GM23338 (cell line): ENCODE data around the gene ACAT1. TPM values are rescaled to one million over a fixed set of nuclear protein-coding genes. Genes with fewer than 3 reads are reported as not detected.

Source experiments
- ATAC-seq: fragments of 200-7000 bp; cut with Tn5 transposase; 3 replicates; pipeline ENCODE4 v1.9.1; 2020
- DNase-seq: peaks from one replicate; pipeline ENCODE4 v3.0.0-alpha.2; 2015; ENCODE audit warnings: low spot score
- H2AFZ ChIP-seq: fragments of 200-600 bp; sonication (generic); 2 replicates; pipeline ENCODE4 v1.8.0; 2016; ENCODE audit warnings: antibody characterized with exemption, mild to moderate bottlenecking, moderate library complexity
- H3F3A ChIP-seq: fragments of 200-600 bp; sonication (generic); replicated peaks from 2 replicates; pipeline ENCODE4 v1.8.0; 2017; ENCODE audit warnings: antibody characterized with exemption, mixed run types, low read depth
- H3K27ac ChIP-seq: fragments of 200-600 bp; sonication (generic); 2 replicates; pipeline ENCODE4 v1.6.1; 2016; ENCODE audit warnings: low read depth
- H3K27me3 ChIP-seq: fragments of 200-600 bp; sonication (generic); 2 replicates; pipeline ENCODE4 v1.8.0; 2016; ENCODE audit warnings: mild to moderate bottlenecking, mixed run types, moderate library complexity; ENCODE audit not compliant: insufficient read depth
- H3K36me3 ChIP-seq: fragments of 200-600 bp; sonication (generic); 2 replicates; pipeline ENCODE4 v1.8.0; 2016; ENCODE audit warnings: mild to moderate bottlenecking; ENCODE audit not compliant: insufficient read depth
- H3K4me1 ChIP-seq: fragments of 200-600 bp; sonication (generic); 2 replicates; pipeline ENCODE4 v1.8.0; 2016; ENCODE audit warnings: mild to moderate bottlenecking, moderate library complexity; ENCODE audit not compliant: insufficient read depth
- H3K4me2 ChIP-seq: fragments of 200-600 bp; sonication (generic); 2 replicates; pipeline ENCODE4 v1.7.1; 2017; ENCODE audit warnings: mixed run types
- H3K4me3 ChIP-seq: fragments of 200-600 bp; sonication (generic); 2 replicates; pipeline ENCODE4 v1.6.1; 2016; ENCODE audit warnings: mixed run types
- H3K79me2 ChIP-seq: fragments of 200-600 bp; sonication (generic); replicated peaks from 2 replicates; pipeline ENCODE4 v1.8.0; 2017; ENCODE audit warnings: mild to moderate bottlenecking; ENCODE audit not compliant: insufficient read depth
- H3K9me2 ChIP-seq: fragments of 200-600 bp; sonication (generic); 2 replicates; pipeline ENCODE4 v1.8.0; 2017; ENCODE audit not compliant: insufficient read depth
- H4K20me1 ChIP-seq: fragments of 200-600 bp; sonication (generic); replicated peaks from 2 replicates; pipeline ENCODE4 v1.8.0; 2017; ENCODE audit warnings: mild to moderate bottlenecking; ENCODE audit not compliant: insufficient read depth
- H3K27ac Mint-ChIP-seq: 2 replicates; pipeline ENCODE4 v1.8.0; 2020; ENCODE audit warnings: inconsistent platforms, mild to moderate bottlenecking, moderate library complexity, mixed read lengths
- H3K27me3 Mint-ChIP-seq: 3 replicates; pipeline ENCODE4 v1.8.0; 2022; ENCODE audit warnings: low read depth, mild to moderate bottlenecking, moderate library complexity, mixed read lengths, inconsistent platforms; ENCODE audit not compliant: insufficient read depth, poor library complexity
- H3K36me3 Mint-ChIP-seq: 3 replicates; pipeline ENCODE4 v1.8.0; 2021; ENCODE audit warnings: low read depth, mild to moderate bottlenecking, inconsistent platforms, moderate library complexity, mixed read lengths
- H3K4me1 Mint-ChIP-seq: 3 replicates; pipeline ENCODE4 v1.8.0; 2020; ENCODE audit warnings: mild to moderate bottlenecking, inconsistent platforms, mixed read lengths
- H3K4me3 Mint-ChIP-seq: 3 replicates; pipeline ENCODE4 v1.8.0; 2021; ENCODE audit warnings: moderate library complexity, mild to moderate bottlenecking, inconsistent platforms, mixed read lengths
- H3K9me3 Mint-ChIP-seq: 3 replicates; pipeline ENCODE4 v1.8.0; 2020; ENCODE audit warnings: moderate library complexity, mild to moderate bottlenecking, inconsistent platforms, mixed read lengths
- CREB1 ChIP-seq: fragments of 250-450 bp; sonication (Bioruptor Pico); IDR thresholded peaks from 2 replicates; pipeline ENCODE4 v1.5.0; 2020; ENCODE audit warnings: low read depth, mild to moderate bottlenecking, moderate library complexity
- EZH2 ChIP-seq: fragments of 200-600 bp; sonication (generic); IDR thresholded peaks from one replicate; pipeline ENCODE4 v1.8.0; 2017; ENCODE audit warnings: antibody characterized with exemption, mild to moderate bottlenecking, low read depth; ENCODE audit not compliant: unreplicated experiment
- EZH2phosphoT487 ChIP-seq: fragments of 200-600 bp; sonication (generic); IDR thresholded peaks from one replicate; pipeline ENCODE4 v1.8.1; 2018; ENCODE audit warnings: antibody characterized with exemption; ENCODE audit not compliant: unreplicated experiment
- NANOG ChIP-seq: IDR thresholded peaks from 2 replicates; pipeline ENCODE4 v1.6.1; 2016; ENCODE audit warnings: antibody characterized with exemption, borderline replicate concordance
- POLR2AphosphoS5 ChIP-seq: IDR thresholded peaks from 2 replicates; pipeline ENCODE4 v1.6.1; 2016; ENCODE audit warnings: antibody characterized with exemption, low read depth
- STAT1 ChIP-seq: IDR thresholded peaks from one replicate; pipeline ENCODE4 v1.6.1; 2016; ENCODE audit warnings: antibody characterized with exemption; ENCODE audit not compliant: unreplicated experiment
- ZNF114 ChIP-seq: fragments of 250-450 bp; sonication (Bioruptor Pico); IDR thresholded peaks from 2 replicates; pipeline ENCODE4 v1.5.0; 2020; ENCODE audit warnings: mild to moderate bottlenecking, moderate library complexity
- ZNF331 ChIP-seq: fragments of 250-450 bp; sonication (Bioruptor Pico); IDR thresholded peaks from 2 replicates; pipeline ENCODE4 v1.5.0; 2020; ENCODE audit warnings: low read depth, mild to moderate bottlenecking, moderate library complexity
- polyA plus RNA-seq: library from polyadenylated mRNA; unstranded; fragments of >200 nt; fragmentation: Nextera tagmentation; extraction: Ambion mirVana; gene quantifications from 2 replicates; pipeline ENCODE4 v1.2.1, GENCODE V29; 2016
- total RNA-seq: library from RNA; depleted of rRNA; stranded (reverse); fragments of >200 nt; shearing (Covaris generic); gene quantifications from 2 replicates; pipeline ENCODE4 v1.2.3, GENCODE V29; 2014
- TF ChIP-seq, protein P1 (sequence below): IDR thresholded peaks from one replicate; pipeline ENCODE4 v1.6.1; 2018; ENCODE audit warnings: antibody characterized with exemption; ENCODE audit not compliant: unreplicated experiment
- TF ChIP-seq, protein P2 (sequence below), 2 experiments: fragments of 200-600 bp in 1 of 2; sonication (generic) in 1 of 2; conservative IDR thresholded peaks; 2 replicates each; pipeline versions ENCODE4 v1.5.1 to v1.6.1; 2016 to 2017; ENCODE audit warnings: antibody characterized with exemption in 2 of 2, low read depth in 2 of 2, mild to moderate bottlenecking in 2 of 2, moderate library complexity in 1 of 2
- TF ChIP-seq, protein P3 (sequence below): fragments of 250-450 bp; sonication (Bioruptor Pico); IDR thresholded peaks from 2 replicates; pipeline ENCODE4 v1.5.0; 2020; ENCODE audit warnings: mild to moderate bottlenecking, moderate library complexity

The ACAT1 gene
- total and polyA plus RNA-seq, 2 experiments from 2014 or later, result 43.9 to 53.6 TPM

DNA sequence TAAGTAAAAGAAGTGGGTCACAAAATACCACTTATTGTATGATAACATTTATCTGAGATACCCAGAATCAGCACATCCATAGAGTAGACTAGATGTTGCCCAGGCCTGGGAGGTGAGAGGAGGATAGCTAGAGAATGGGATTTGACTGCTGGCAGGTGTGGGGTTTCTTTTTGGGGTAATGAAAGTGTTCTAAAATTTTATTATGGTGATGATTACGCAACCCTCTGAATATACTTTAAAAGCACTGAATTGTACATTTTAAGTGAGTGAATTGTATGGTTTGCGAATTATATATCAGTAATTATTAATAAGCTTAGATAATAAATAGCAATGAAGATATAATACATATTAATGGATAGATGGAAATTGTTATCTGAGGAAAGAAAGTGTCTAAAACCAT lies 35.7 kb upstream of the ACAT1 start:
- ATAC-seq (no peak), DNase-seq (no peak)
- Histone ChIP-seq H3K4me3 (no peak overlapping the region), H3K4me1 (no peaks in the 10 kb centered on the region), H3K9me2 (no peaks in the 10 kb centered on the region), H3K27ac (no peak overlapping the region), H3K27me3 (no peaks in the 10 kb centered on the region), H3F3A (no peaks in the 10 kb centered on the region), H4K20me1 (peaks cover 2% of the 10 kb centered on the region; the same call in 1 of the 2 replicates), H3K36me3 (no peaks in the 10 kb centered on the region), H3K79me2 (no peaks in the 10 kb centered on the region), H2AFZ (no peak overlapping the region), H3K4me2 (no peak overlapping the region)
- TF ChIP-seq NANOG (no peak), EZH2phosphoT487 (no peak), CREB1 (no peak), POLR2AphosphoS5 (no peak), EZH2 (no peak), ZNF114 (CRISPR knock-in tag) (no peak), STAT1 (no peak), ZNF331 (no peak)
- TF ChIP-seq, protein P1, sequence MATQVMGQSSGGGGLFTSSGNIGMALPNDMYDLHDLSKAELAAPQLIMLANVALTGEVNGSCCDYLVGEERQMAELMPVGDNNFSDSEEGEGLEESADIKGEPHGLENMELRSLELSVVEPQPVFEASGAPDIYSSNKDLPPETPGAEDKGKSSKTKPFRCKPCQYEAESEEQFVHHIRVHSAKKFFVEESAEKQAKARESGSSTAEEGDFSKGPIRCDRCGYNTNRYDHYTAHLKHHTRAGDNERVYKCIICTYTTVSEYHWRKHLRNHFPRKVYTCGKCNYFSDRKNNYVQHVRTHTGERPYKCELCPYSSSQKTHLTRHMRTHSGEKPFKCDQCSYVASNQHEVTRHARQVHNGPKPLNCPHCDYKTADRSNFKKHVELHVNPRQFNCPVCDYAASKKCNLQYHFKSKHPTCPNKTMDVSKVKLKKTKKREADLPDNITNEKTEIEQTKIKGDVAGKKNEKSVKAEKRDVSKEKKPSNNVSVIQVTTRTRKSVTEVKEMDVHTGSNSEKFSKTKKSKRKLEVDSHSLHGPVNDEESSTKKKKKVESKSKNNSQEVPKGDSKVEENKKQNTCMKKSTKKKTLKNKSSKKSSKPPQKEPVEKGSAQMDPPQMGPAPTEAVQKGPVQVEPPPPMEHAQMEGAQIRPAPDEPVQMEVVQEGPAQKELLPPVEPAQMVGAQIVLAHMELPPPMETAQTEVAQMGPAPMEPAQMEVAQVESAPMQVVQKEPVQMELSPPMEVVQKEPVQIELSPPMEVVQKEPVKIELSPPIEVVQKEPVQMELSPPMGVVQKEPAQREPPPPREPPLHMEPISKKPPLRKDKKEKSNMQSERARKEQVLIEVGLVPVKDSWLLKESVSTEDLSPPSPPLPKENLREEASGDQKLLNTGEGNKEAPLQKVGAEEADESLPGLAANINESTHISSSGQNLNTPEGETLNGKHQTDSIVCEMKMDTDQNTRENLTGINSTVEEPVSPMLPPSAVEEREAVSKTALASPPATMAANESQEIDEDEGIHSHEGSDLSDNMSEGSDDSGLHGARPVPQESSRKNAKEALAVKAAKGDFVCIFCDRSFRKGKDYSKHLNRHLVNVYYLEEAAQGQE, result no peak
- TF ChIP-seq, protein P2, sequence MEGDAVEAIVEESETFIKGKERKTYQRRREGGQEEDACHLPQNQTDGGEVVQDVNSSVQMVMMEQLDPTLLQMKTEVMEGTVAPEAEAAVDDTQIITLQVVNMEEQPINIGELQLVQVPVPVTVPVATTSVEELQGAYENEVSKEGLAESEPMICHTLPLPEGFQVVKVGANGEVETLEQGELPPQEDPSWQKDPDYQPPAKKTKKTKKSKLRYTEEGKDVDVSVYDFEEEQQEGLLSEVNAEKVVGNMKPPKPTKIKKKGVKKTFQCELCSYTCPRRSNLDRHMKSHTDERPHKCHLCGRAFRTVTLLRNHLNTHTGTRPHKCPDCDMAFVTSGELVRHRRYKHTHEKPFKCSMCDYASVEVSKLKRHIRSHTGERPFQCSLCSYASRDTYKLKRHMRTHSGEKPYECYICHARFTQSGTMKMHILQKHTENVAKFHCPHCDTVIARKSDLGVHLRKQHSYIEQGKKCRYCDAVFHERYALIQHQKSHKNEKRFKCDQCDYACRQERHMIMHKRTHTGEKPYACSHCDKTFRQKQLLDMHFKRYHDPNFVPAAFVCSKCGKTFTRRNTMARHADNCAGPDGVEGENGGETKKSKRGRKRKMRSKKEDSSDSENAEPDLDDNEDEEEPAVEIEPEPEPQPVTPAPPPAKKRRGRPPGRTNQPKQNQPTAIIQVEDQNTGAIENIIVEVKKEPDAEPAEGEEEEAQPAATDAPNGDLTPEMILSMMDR (conservative IDR thresholded peaks at IDR 0.05; ENCODE audit: low read depth in 2 of 2), result no peak
- TF ChIP-seq, protein P3, sequence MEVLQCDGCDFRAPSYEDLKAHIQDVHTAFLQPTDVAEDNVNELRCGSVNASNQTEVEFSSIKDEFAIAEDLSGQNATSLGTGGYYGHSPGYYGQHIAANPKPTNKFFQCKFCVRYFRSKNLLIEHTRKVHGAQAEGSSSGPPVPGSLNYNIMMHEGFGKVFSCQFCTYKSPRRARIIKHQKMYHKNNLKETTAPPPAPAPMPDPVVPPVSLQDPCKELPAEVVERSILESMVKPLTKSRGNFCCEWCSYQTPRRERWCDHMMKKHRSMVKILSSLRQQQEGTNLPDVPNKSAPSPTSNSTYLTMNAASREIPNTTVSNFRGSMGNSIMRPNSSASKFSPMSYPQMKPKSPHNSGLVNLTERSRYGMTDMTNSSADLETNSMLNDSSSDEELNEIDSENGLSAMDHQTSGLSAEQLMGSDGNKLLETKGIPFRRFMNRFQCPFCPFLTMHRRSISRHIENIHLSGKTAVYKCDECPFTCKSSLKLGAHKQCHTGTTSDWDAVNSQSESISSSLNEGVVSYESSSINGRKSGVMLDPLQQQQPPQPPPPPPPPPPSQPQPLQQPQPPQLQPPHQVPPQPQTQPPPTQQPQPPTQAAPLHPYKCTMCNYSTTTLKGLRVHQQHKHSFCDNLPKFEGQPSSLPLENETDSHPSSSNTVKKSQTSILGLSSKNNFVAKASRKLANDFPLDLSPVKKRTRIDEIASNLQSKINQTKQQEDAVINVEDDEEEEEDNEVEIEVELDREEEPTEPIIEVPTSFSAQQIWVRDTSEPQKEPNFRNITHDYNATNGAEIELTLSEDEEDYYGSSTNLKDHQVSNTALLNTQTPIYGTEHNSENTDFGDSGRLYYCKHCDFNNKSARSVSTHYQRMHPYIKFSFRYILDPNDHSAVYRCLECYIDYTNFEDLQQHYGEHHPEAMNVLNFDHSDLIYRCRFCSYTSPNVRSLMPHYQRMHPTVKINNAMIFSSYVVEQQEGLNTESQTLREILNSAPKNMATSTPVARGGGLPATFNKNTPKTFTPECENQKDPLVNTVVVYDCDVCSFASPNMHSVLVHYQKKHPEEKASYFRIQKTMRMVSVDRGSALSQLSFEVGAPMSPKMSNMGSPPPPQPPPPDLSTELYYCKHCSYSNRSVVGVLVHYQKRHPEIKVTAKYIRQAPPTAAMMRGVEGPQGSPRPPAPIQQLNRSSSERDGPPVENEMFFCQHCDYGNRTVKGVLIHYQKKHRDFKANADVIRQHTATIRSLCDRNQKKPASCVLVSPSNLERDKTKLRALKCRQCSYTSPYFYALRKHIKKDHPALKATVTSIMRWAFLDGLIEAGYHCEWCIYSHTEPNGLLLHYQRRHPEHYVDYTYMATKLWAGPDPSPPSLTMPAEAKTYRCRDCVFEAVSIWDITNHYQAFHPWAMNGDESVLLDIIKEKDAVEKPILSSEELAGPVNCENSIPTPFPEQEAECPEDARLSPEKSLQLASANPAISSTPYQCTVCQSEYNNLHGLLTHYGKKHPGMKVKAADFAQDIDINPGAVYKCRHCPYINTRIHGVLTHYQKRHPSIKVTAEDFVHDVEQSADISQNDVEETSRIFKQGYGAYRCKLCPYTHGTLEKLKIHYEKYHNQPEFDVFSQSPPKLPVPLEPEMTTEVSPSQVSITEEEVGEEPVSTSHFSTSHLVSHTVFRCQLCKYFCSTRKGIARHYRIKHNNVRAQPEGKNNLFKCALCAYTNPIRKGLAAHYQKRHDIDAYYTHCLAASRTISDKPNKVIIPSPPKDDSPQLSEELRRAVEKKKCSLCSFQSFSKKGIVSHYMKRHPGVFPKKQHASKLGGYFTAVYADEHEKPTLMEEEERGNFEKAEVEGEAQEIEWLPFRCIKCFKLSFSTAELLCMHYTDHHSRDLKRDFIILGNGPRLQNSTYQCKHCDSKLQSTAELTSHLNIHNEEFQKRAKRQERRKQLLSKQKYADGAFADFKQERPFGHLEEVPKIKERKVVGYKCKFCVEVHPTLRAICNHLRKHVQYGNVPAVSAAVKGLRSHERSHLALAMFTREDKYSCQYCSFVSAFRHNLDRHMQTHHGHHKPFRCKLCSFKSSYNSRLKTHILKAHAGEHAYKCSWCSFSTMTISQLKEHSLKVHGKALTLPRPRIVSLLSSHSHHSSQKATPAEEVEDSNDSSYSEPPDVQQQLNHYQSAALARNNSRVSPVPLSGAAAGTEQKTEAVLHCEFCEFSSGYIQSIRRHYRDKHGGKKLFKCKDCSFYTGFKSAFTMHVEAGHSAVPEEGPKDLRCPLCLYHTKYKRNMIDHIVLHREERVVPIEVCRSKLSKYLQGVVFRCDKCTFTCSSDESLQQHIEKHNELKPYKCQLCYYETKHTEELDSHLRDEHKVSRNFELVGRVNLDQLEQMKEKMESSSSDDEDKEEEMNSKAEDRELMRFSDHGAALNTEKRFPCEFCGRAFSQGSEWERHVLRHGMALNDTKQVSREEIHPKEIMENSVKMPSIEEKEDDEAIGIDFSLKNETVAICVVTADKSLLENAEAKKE (CRISPR knock-in tag), result no peak
- H3K27ac Mint-ChIP-seq, result no peak overlapping the region
- peaks cover 19% of the 10 kb centered on the region; the same call in 2 of the 3 replicates for H3K36me3 Mint-ChIP-seq
- H3K9me3 Mint-ChIP-seq, result no peaks in the 10 kb centered on the region
- no peaks in the 10 kb centered on the region for H3K4me1 Mint-ChIP-seq
- no peaks in the 10 kb centered on the region for H3K27me3 Mint-ChIP-seq
- no peak overlapping the region for H3K4me3 Mint-ChIP-seq
